SK-N-SH (cell line): ENCODE data around the gene NUCB1. TPM values are rescaled to one million over a fixed set of nuclear protein-coding genes. Genes with fewer than 3 reads are reported as not detected.

Experiments used
- CTCF ChIA-PET: fragments of 300-600, 350-600 bp; formaldehyde crosslinking; extraction: SDS; loops from one replicate; lab custom pipeline; 2021; lab: Yijun Ruan, JAX
- POLR2A ChIA-PET: fragments of 350-600 bp; sonication (Branson Sonifier 250); formaldehyde crosslinking; extraction: SDS; loops from one replicate; lab custom pipeline; 2020; ENCODE audit warnings: antibody characterized with exemption, inconsistent platforms; lab: Yijun Ruan, JAX
- DNase-seq: peaks from one replicate; pipeline ENCODE4 v3.0.0; 2012
- H2AFZ ChIP-seq: fragments of 200-600 bp; sonication (generic); 2 replicates; pipeline ENCODE4 v1.8.1; 2016; ENCODE audit warnings: antibody characterized with exemption, mild to moderate bottlenecking, low read depth
- H3F3A ChIP-seq: fragments of 200-600 bp; sonication (generic); replicated peaks from 2 replicates; pipeline ENCODE3; 2016; ENCODE audit warnings: antibody characterized with exemption, mild to moderate bottlenecking; ENCODE audit not compliant: insufficient read depth
- H3K27ac ChIP-seq, 2 experiments: fragments of 200-500 bp in 1 of 2; fragments of 200-600 bp in 1 of 2; sonication (Bioruptor generic) in 1 of 2; sonication (generic), shearing (Covaris generic) in 1 of 2; 2 replicates each; pipeline versions ENCODE4 v1.5.1 to v1.6.1; 2014 to 2016; ENCODE audit warnings: low read depth in 2 of 2, inconsistent platforms in 1 of 2, low read length in 1 of 2, mild to moderate bottlenecking in 1 of 2, mixed read lengths in 1 of 2
- H3K27me3 ChIP-seq: fragments of 200-600 bp; sonication (generic), shearing (Covaris generic); 2 replicates; pipeline ENCODE4 v1.6.1; 2016; ENCODE audit warnings: mixed run types; ENCODE audit not compliant: insufficient read depth
- H3K36me3 ChIP-seq, 2 experiments: fragments of 200-500 bp in 1 of 2; fragments of 200-600 bp in 1 of 2; sonication (Bioruptor generic) in 1 of 2; sonication (generic) in 1 of 2; replicated peaks in 1 of 2; 2 replicates each; pipeline versions ENCODE3 to v1.5.1; 2014 to 2016; ENCODE audit warnings: low read length in 1 of 2, mild to moderate bottlenecking in 1 of 2; ENCODE audit not compliant: insufficient read depth in 2 of 2, control insufficient read depth in 1 of 2
- H3K4me1 ChIP-seq, 2 experiments: fragments of 200-500 bp in 1 of 2; fragments of 200-600 bp in 1 of 2; sonication (Bioruptor generic) in 1 of 2; sonication (generic), shearing (Covaris generic) in 1 of 2; 2 replicates each; pipeline versions ENCODE4 v1.5.1 to v1.6.1; 2014 to 2016; ENCODE audit warnings: low read depth in 1 of 2, low read length in 1 of 2, mixed run types in 1 of 2; ENCODE audit not compliant: insufficient read depth in 2 of 2, control insufficient read depth in 1 of 2
- H3K4me2 ChIP-seq: fragments of 200-600 bp; sonication (generic), shearing (Covaris generic); 2 replicates; pipeline ENCODE4 v1.6.1; 2017; ENCODE audit warnings: mixed run types
- H3K4me3 ChIP-seq, 2 experiments: fragments of 200-500 bp in 1 of 2; fragments of 200-600 bp in 1 of 2; sonication (Bioruptor generic) in 1 of 2; sonication (generic), shearing (Covaris generic) in 1 of 2; 2 replicates each; pipeline versions ENCODE4 v1.5.1 to v1.8.1; 2014 to 2016; ENCODE audit warnings: low read depth in 2 of 2, inconsistent platforms in 1 of 2, low read length in 1 of 2, mild to moderate bottlenecking in 1 of 2, mixed read lengths in 1 of 2, moderate library complexity in 1 of 2
- H3K79me2 ChIP-seq: fragments of 200-600 bp; sonication (generic); 2 replicates; pipeline ENCODE4 v1.8.1; 2017; ENCODE audit warnings: mild to moderate bottlenecking; ENCODE audit not compliant: insufficient read depth
- H3K9ac ChIP-seq: fragments of 200-600 bp; sonication (generic); 2 replicates; pipeline ENCODE4 v1.6.1; 2017; ENCODE audit warnings: mixed run types
- H3K9me2 ChIP-seq: fragments of 200-600 bp; sonication (generic); 2 replicates; pipeline ENCODE4 v1.6.1; 2017; ENCODE audit warnings: mixed run types
- H3K9me3 ChIP-seq: fragments of 200-600 bp; sonication (generic); 2 replicates; pipeline ENCODE4 v1.6.1; 2017; ENCODE audit warnings: mixed run types, mild to moderate bottlenecking, moderate library complexity
- H4K20me1 ChIP-seq: fragments of 200-600 bp; sonication (generic); 2 replicates; pipeline ENCODE4 v1.6.1; 2017; ENCODE audit warnings: mild to moderate bottlenecking, mixed run types; ENCODE audit not compliant: insufficient read depth
- CHD2 ChIP-seq: fragments of 150-350 bp; IDR thresholded peaks from 2 replicates; pipeline ENCODE4 v1.6.1; 2018; ENCODE audit warnings: low read length; ENCODE audit not compliant: partially characterized antibody
- FOXM1 ChIP-seq: IDR thresholded peaks from 2 replicates; pipeline ENCODE4 v1.4.0; 2012; ENCODE audit warnings: low read depth, mild to moderate bottlenecking
- GATA2 ChIP-seq: sonication (generic); formaldehyde crosslinking; IDR thresholded peaks from 2 replicates; pipeline ENCODE4 v1.5.0; 2020; ENCODE audit warnings: mild to moderate bottlenecking, missing genetic modification reagents
- JUND ChIP-seq: IDR thresholded peaks from 2 replicates; pipeline ENCODE4 v1.4.0; 2012
- MXI1 ChIP-seq: IDR thresholded peaks from 2 replicates; pipeline ENCODE4 v1.6.1; 2012; ENCODE audit warnings: mild to moderate bottlenecking, low read depth, low read length, improper control_type of control experiment
- POLR2AphosphoS5 ChIP-seq: IDR thresholded peaks from 2 replicates; pipeline ENCODE4 v1.6.1; 2012; ENCODE audit warnings: low read depth, low read length
- RFX5 ChIP-seq: IDR thresholded peaks from 2 replicates; pipeline ENCODE4 v1.6.1; 2012; ENCODE audit warnings: mild to moderate bottlenecking, improper control_type of control experiment, low read length
- SMC3 ChIP-seq: IDR thresholded peaks from 2 replicates; pipeline ENCODE4 v1.6.1; 2012; ENCODE audit warnings: low read depth, low read length, improper control_type of control experiment
- ZBTB33 ChIP-seq: IDR thresholded peaks from 2 replicates; pipeline ENCODE4 v1.4.0; 2012; ENCODE audit warnings: low read depth, borderline replicate concordance
- WGBS: methylation state at CpG from one replicate; pipeline ENCODE4 v1.1.6; 2017; ENCODE audit warnings: low lambda C conversion rate; 5-methylcytosine and 5-hydroxymethylcytosine counted together
- polyA plus RNA-seq, 3 experiments: library from polyadenylated mRNA; depleted of rRNA; stranded (reverse); fragments of >200 nt; gene quantifications; 2 replicates each; pipeline ENCODE4 v1.2.3, GENCODE V29; 2012
- TF ChIP-seq, protein P1 (sequence below): fragments of 150-350 bp; IDR thresholded peaks from 2 replicates; pipeline ENCODE4 v1.6.1; 2016; ENCODE audit warnings: mild to moderate bottlenecking, low read depth, low read length
- TF ChIP-seq, protein P2 (sequence below): IDR thresholded peaks from 2 replicates; pipeline ENCODE4 v1.4.0; 2012; ENCODE audit warnings: low read depth

Gene NUCB1
- polyA plus RNA-seq, 1 of the 3 experiments (the other 2 are of a cell fraction), result 397 TPM

DNA sequence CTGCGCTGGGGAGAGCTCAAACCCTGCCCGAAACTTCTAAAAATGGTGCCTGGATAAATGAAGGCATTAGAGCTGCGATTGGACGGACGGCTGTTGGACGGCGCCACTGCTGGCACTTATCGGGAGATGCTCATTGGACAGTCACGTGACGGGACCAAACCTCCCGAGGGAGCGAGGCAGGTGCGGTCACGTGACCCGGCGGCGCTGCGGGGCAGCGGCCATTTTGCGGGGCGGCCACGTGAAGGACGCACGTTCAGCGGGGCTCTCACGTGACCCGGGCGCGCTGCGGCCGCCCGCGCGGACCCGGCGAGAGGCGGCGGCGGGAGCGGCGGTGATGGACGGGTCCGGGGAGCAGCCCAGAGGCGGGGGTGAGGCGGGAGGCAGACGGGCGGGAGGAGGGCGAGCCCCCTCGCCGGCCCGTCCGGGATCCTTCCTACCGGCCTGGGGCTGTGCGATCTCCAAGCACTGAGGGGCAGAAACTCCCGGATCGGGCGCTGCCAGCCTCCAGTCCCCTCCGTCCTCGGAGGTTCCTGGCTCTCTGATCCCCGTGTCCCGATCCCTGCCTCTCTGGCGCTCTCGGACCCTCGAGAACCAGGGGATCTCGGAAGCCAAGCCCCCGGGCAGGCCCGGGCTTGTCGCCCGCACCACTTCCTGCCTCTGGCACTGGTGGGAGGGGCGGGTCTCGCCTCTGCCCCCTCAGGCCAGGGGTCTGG, 54.6 kb downstream of the NUCB1 start, which contains the start of gene BAX (continued):
- peak; percentile 88; the same call in 1 of the 2 replicates for TF ChIP-seq ZBTB33
- no peak for TF ChIP-seq SMC3
- TF ChIP-seq FOXM1, result no peak
- TF ChIP-seq, protein P1, sequence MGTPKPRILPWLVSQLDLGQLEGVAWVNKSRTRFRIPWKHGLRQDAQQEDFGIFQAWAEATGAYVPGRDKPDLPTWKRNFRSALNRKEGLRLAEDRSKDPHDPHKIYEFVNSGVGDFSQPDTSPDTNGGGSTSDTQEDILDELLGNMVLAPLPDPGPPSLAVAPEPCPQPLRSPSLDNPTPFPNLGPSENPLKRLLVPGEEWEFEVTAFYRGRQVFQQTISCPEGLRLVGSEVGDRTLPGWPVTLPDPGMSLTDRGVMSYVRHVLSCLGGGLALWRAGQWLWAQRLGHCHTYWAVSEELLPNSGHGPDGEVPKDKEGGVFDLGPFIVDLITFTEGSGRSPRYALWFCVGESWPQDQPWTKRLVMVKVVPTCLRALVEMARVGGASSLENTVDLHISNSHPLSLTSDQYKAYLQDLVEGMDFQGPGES, result no peak
- TF ChIP-seq CHD2, result peak; percentile 92
- TF ChIP-seq JUND, result no peak
- TF ChIP-seq POLR2AphosphoS5, result peak; percentile 78
- no peak for TF ChIP-seq GATA2
- TF ChIP-seq RFX5, result no peak
- TF ChIP-seq, protein P2, sequence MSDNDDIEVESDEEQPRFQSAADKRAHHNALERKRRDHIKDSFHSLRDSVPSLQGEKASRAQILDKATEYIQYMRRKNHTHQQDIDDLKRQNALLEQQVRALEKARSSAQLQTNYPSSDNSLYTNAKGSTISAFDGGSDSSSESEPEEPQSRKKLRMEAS, result peak; percentile 77

DNA sequence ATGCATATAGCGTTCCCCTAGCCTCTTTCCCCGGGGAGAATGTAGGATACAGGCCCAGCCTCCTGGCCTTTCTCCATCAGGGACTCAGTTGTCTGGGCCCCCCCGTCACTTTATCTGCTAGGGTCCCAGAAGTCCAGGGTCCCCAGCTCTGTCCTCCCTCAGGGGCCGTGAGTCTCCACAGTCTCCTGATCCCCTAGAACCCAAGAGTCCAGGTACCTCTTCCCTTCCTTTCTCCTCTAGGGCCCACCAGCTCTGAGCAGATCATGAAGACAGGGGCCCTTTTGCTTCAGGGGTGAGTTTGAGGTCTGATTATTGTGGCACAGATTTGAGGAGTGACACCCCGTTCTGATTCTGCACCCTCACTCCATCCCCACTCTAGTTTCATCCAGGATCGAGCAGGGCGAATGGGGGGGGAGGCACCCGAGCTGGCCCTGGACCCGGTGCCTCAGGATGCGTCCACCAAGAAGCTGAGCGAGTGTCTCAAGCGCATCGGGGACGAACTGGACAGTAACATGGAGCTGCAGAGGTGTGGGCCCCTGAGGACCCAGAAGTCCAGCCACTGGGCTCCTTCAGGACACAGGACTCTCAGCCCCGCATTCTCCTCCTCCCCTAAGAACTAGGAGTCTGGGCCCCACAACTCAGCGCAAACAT, 55.3 kb downstream of the NUCB1 start:
- peaks cover 8 to 31% of the 10 kb centered on the region in 2 experiments for H3K36me3 ChIP-seq
- H3K9me2 ChIP-seq, result no peaks in the 10 kb centered on the region
- peaks cover 12% of the 10 kb centered on the region for H3F3A ChIP-seq
- TF ChIP-seq MXI1, result no peak
- TF ChIP-seq, protein P1, result no peak
- peaks cover 41% of the 10 kb centered on the region for H3K79me2 ChIP-seq
- H4K20me1 ChIP-seq, result no peaks in the 10 kb centered on the region
- H3K4me1 ChIP-seq, result peaks cover 8 to 10% of the 10 kb centered on the region in 2 experiments; a peak in 2 of 4 replicates
- ChIA-PET CTCF (interaction anchor here (1.1 to 2.6 kb wide), 4 partner anchors 15 to 281 kb away, joined by 3 to 7 read pairs (median 4); no protein-coding TSS in a partner anchor), POLR2A (no interaction called here)
- H3K9ac ChIP-seq, result peak overlapping the region; percentile 97
- peak overlapping the region; percentile 76 to 80 for H3K4me3 ChIP-seq
- peak overlapping the region; percentile 92 for H3K4me2 ChIP-seq
- DNase-seq, result no peak
- H2AFZ ChIP-seq, result no peak overlapping the region
- H3K9me3 ChIP-seq, result no peaks in the 10 kb centered on the region
- H3K27me3 ChIP-seq, result no peaks in the 10 kb centered on the region
- H3K27ac ChIP-seq, result peak overlapping the region; percentile 83 to 86
- 40% methylated on average over 14 of the region's 16 CpGs for WGBS
